ENCODE results near the gene HIP1R. TPM values are rescaled to one million over a fixed set of nuclear protein-coding genes. Genes with fewer than 3 reads are reported as not detected.
"Not testable (repeated sequence)": the region's sequence is repeated elsewhere in the genome, so short reads cannot be mapped to it uniquely, and the experiment has no call there.

The HIP1R gene
- total RNA-seq, 1 donor from 2014 or later, result 31.8 TPM

GRCh38 chr12:122871851-122872780, 36.9 kb downstream of the HIP1R start:
- intact Hi-C loops (cut with micrococcal nuclease), result no loop called here

GRCh38 chr12:122872815-122873361, 37.6 kb downstream of the HIP1R start:
- intact Hi-C loops (cut with micrococcal nuclease), result no loop called here

GRCh38 chr12:122873540-122873939, 38.3 kb downstream of the HIP1R start:
- intact Hi-C loops (cut with micrococcal nuclease), result no loop called here

- intact Hi-C loops (cut with micrococcal nuclease), result no loop called here
These were observed 38.8 kb downstream of the HIP1R start for GRCh38 chr12:122874081-122874480.

GRCh38 chr12:122875590-122876220, 40.4 kb downstream of the HIP1R start:
- intact Hi-C loops (cut with micrococcal nuclease), result no loop called here

- intact Hi-C loops (cut with micrococcal nuclease), result not testable (repeated sequence)
These were observed 41.0 kb downstream of the HIP1R start for GRCh38 chr12:122876281-122876680.

GRCh38 chr12:122876731-122877130, 41.5 kb downstream of the HIP1R start:
- intact Hi-C loops (cut with micrococcal nuclease), result no loop called here

- intact Hi-C loops (cut with micrococcal nuclease), result no loop called here
These were observed 43.7 kb downstream of the HIP1R start for GRCh38 chr12:122878780-122879612.

GRCh38 chr12:122880155-122880667, 45.0 kb downstream of the HIP1R start:
- intact Hi-C loops (cut with micrococcal nuclease), result loop anchor here (5.0 kb wide), 1 partner anchor 72 kb away; no protein-coding TSS in a partner anchor

GRCh38 chr12:122880668-122881067, 45.4 kb downstream of the HIP1R start:
- intact Hi-C loops (cut with micrococcal nuclease), result loop anchor here (5.0 kb wide), 1 partner anchor 72 kb away; no protein-coding TSS in a partner anchor

GRCh38 chr12:122882908-122883558, 47.8 kb downstream of the HIP1R start:
- intact Hi-C loops (cut with micrococcal nuclease), result loop anchor here (5.0 kb wide), 1 partner anchor 69 kb away; no protein-coding TSS in a partner anchor

- intact Hi-C loops (cut with micrococcal nuclease), result loop anchor here (5.0 kb wide), 1 partner anchor 68 kb away; no protein-coding TSS in a partner anchor
These were observed 49.0 kb downstream of the HIP1R start for GRCh38 chr12:122884091-122884826.

GRCh38 chr12:122884860-122885259, 49.6 kb downstream of the HIP1R start:
- intact Hi-C loops (cut with micrococcal nuclease), result loop anchor here (5.0 kb wide), 1 partner anchor 67 kb away; no protein-coding TSS in a partner anchor

GRCh38 chr12:122886161-122886560, 50.9 kb downstream of the HIP1R start:
- intact Hi-C loops (cut with micrococcal nuclease), result no loop called here

- intact Hi-C loops (cut with micrococcal nuclease), result no loop called here
These were observed 51.9 kb downstream of the HIP1R start for GRCh38 chr12:122886851-122887818.

- intact Hi-C loops (cut with micrococcal nuclease), result loop anchor here (1.0 kb wide), 1 partner anchor 8 kb away; the partner anchor contains the start of gene VPS37B
These were observed 52.6 kb downstream of the HIP1R start for GRCh38 chr12:122887819-122888212.

GRCh38 chr12:122888232-122888752, 53.0 kb downstream of the HIP1R start:
- intact Hi-C loops (cut with micrococcal nuclease), result loop anchor here (1.0 kb wide), 1 partner anchor 8 kb away; the partner anchor contains the start of gene VPS37B
